ENCODE data around the gene KRI1.

DNA sequence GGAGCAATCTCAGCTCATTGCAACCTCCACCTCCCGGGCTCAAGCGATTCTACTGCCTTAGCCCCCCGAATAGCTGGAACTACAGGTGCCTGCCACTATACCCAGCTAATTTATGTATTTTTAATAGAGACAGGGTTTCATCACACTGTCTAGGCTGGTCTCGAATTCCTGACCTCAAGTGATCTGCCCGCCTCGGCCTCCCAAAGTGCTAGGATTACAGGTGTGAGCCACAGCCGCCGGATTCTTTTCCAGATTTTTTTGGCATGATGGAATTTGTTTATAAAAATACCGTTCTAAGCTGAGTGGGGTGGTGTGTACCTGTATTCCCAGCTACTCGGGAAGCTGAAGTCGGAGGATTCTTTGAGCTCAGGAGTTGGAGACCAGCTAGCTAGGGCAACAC is 28.1 kb downstream of the KRI1 start:
- no peak for TF ChIP-seq EZH2 (IDR thresholded peaks at IDR 0.05)
- no peak for TF ChIP-seq POLR2AphosphoS5 (IDR thresholded peaks at IDR 0.05; ENCODE audit: borderline replicate concordance, low read depth, low read length)
- TF ChIP-seq FOXP2 (optimal IDR thresholded peaks at IDR 0.05; ENCODE audit: control extremely low read depth, extremely low read length, insufficient read depth), result no peak

Measured in SK-N-MC (cell line).